Lung (tissue), 12 donors: ENCODE results near the gene TSC1. TPM values are rescaled to one million over a fixed set of nuclear protein-coding genes. Genes with fewer than 3 reads are reported as not detected.
A peak's percentile ranks its signal among the peaks of the same experiment; 100 is the strongest.

Experiments used
- ATAC-seq: fragments of 200-7000 bp; cut with Tn5 transposase; one replicate; pipeline ENCODE4 v1.9.1; 2020; ENCODE audit warnings: moderate number of reproducible peaks; ENCODE audit not compliant: insufficient read depth, low FRiP score
- DNase-seq, 3 donors: peaks; one replicate each; pipeline ENCODE4 v3.0.0-alpha.2; 2013 to 2017
- H3K27ac ChIP-seq, 2 donors: one replicate each; pipeline ENCODE4 v1.5.1; 2013; ENCODE audit warnings: mild to moderate bottlenecking in 2 of 2, moderate library complexity in 2 of 2, control low read depth in 1 of 2, inconsistent platforms in 1 of 2, low read depth in 1 of 2, low read length in 1 of 2
- H3K27me3 ChIP-seq, 3 donors: one replicate each; pipeline ENCODE4 v1.5.1; 2013; ENCODE audit warnings: low read length in 2 of 3; ENCODE audit not compliant: control insufficient read depth in 3 of 3, insufficient read depth in 3 of 3
- H3K36me3 ChIP-seq, 4 donors: one replicate each; pipeline ENCODE4 v1.5.1; 2013; ENCODE audit warnings: low read length in 4 of 4, mild to moderate bottlenecking in 1 of 4, moderate library complexity in 1 of 4; ENCODE audit not compliant: control insufficient read depth in 4 of 4, insufficient read depth in 4 of 4
- H3K4me1 ChIP-seq, 5 donors: one replicate each; pipeline ENCODE4 v1.5.1; 2013; ENCODE audit warnings: low read length in 5 of 5, mild to moderate bottlenecking in 2 of 5, moderate library complexity in 1 of 5; ENCODE audit not compliant: control insufficient read depth in 5 of 5, insufficient read depth in 5 of 5
- H3K4me3 ChIP-seq: one replicate; pipeline ENCODE4 v1.5.1; 2013; ENCODE audit warnings: mild to moderate bottlenecking, control low read depth, moderate library complexity
- H3K9ac ChIP-seq, 2 donors: one replicate each; pipeline ENCODE4 v1.5.1; 2013; ENCODE audit warnings: low read length in 2 of 2, control low read depth in 1 of 2; ENCODE audit not compliant: insufficient read depth in 1 of 2
- H3K9me3 ChIP-seq, 4 donors: one replicate each; pipeline ENCODE4 v1.5.1; 2013; ENCODE audit warnings: low read length in 3 of 4, mild to moderate bottlenecking in 1 of 4, moderate library complexity in 1 of 4; ENCODE audit not compliant: control insufficient read depth in 4 of 4, insufficient read depth in 3 of 4
- CTCF ChIP-seq: IDR thresholded peaks from 2 replicates; pipeline ENCODE4 v1.5.1; 2012; ENCODE audit warnings: mild to moderate bottlenecking; ENCODE audit errors: control extremely low read depth, extremely low read depth
- WGBS, 2 donors: extraction: QIAGEN DNeasy Blood & Tissue Kit; methylation state at CpG; one replicate each; pipeline ENCODE4 v1.1.7; 2013; 5-methylcytosine and 5-hydroxymethylcytosine counted together
- polyA plus RNA-seq, 2 donors: library from polyadenylated mRNA; stranded (reverse); fragments of 200-250 nt; gene quantifications; one replicate each; pipeline ENCODE4 v1.2.1, GENCODE V29; 2013
- total RNA-seq, 2 donors: library from RNA; depleted of rRNA in 1 of 2; stranded (reverse); fragments of >200 nt in 1 of 2; gene quantifications; one replicate each; pipeline ENCODE4 v1.2.1, GENCODE V29; 2014 to 2021
- donor health status: control.
- donor health status: control.
- donor health status: Bipolar disorder and iron deficiency.
- donor health status: healthy.
- donor health status: DM: yes; HTN: yes; CAD: no.

The TSC1 gene
- total and polyA plus RNA-seq, 4 donors = 11.4 to 76.6 (median 33.5) TPM

GRCh38 chr9:132894862-132895835, 49.3 kb downstream of the TSC1 start:
- peaks cover 13 to 44% (median 30%) of the 10 kb centered on the region in 4 donors for H3K36me3 ChIP-seq
- WGBS, 2 donors = 66 to 84% methylated on average over 9 of the region's 9 CpGs
- H3K27me3 ChIP-seq = no peaks in the 10 kb centered on the region
- no peak overlapping the region for H3K4me3 ChIP-seq
- H3K4me1 ChIP-seq = peaks cover 0 to 32% (median 6%) of the 10 kb centered on the region in 5 donors
- H3K27ac ChIP-seq = peak overlapping the region in 1 of 2 donors; percentile 6
- no peak for TF ChIP-seq CTCF
- peaks cover 0 to 2% (median 0%) of the 10 kb centered on the region in 4 donors for H3K9me3 ChIP-seq
- no peak overlapping the region for H3K9ac ChIP-seq
- ATAC-seq (no peak), DNase-seq (peak; percentile 44 to 75 (median 55))

GRCh38 chr9:132894346-132894745, 50.1 kb downstream of the TSC1 start:
- ATAC-seq (no peak), DNase-seq (no peak)
- no peaks in the 10 kb centered on the region for H3K27me3 ChIP-seq
- no peak overlapping the region for H3K27ac ChIP-seq
- H3K4me1 ChIP-seq = peaks cover 0 to 32% (median 6%) of the 10 kb centered on the region in 5 donors
- H3K9ac ChIP-seq = no peak overlapping the region
- 70 to 83% methylated on average over 5 of the region's 5 CpGs for WGBS, 2 donors
- no peak overlapping the region for H3K4me3 ChIP-seq
- peaks cover 0 to 2% (median 0%) of the 10 kb centered on the region in 4 donors for H3K9me3 ChIP-seq
- no peak for TF ChIP-seq CTCF
- peaks cover 10 to 37% (median 27%) of the 10 kb centered on the region in 4 donors for H3K36me3 ChIP-seq

GRCh38 chr9:132892400-132892799, 52.0 kb downstream of the TSC1 start:
- Histone ChIP-seq H3K9ac (no peak overlapping the region), H3K9me3 (no peaks in the 10 kb centered on the region), H3K4me3 (no peak overlapping the region), H3K27ac (no peak overlapping the region), H3K4me1 (peaks cover 0 to 32% (median 6%) of the 10 kb centered on the region in 5 donors), H3K27me3 (no peaks in the 10 kb centered on the region), H3K36me3 (peaks cover 10 to 26% (median 22%) of the 10 kb centered on the region in 4 donors)
- DNase-seq (peak; percentile 43 to 72 (median 48)), ATAC-seq (peak; percentile 31)
- WGBS, 2 donors = 68 to 85% methylated on average over 9 of the region's 9 CpGs
- TF ChIP-seq CTCF = no peak
